Glutamatergic neuron (in vitro differentiated cells): ENCODE data around the gene GTPBP2. TPM values are rescaled to one million over a fixed set of nuclear protein-coding genes. Genes with fewer than 3 reads are reported as not detected.
"Not testable (repeated sequence)": the region's sequence is repeated elsewhere in the genome, so short reads cannot be mapped to it uniquely, and the experiment has no call there.

Experiments
- DNase-seq: peaks from one replicate; pipeline ENCODE4 v3.0.0; 2022
- H3K27ac Mint-ChIP-seq: one replicate; pipeline ENCODE4 v1.8.0; 2020; ENCODE audit warnings: mild to moderate bottlenecking, mixed read lengths, inconsistent platforms; ENCODE audit not compliant: unreplicated experiment
- H3K27me3 Mint-ChIP-seq: one replicate; pipeline ENCODE4 v1.8.0; 2020; ENCODE audit warnings: mild to moderate bottlenecking, moderate library complexity, mixed read lengths, inconsistent platforms; ENCODE audit not compliant: unreplicated experiment
- H3K36me3 Mint-ChIP-seq: one replicate; pipeline ENCODE4 v1.8.0; 2020; ENCODE audit warnings: mild to moderate bottlenecking, mixed read lengths, inconsistent platforms; ENCODE audit not compliant: unreplicated experiment
- H3K4me1 Mint-ChIP-seq: one replicate; pipeline ENCODE4 v1.8.0; 2020; ENCODE audit warnings: mild to moderate bottlenecking, low read depth, mixed read lengths, inconsistent platforms; ENCODE audit not compliant: unreplicated experiment
- H3K4me3 Mint-ChIP-seq: one replicate; pipeline ENCODE4 v1.8.0; 2020; ENCODE audit warnings: mild to moderate bottlenecking, mixed read lengths, inconsistent platforms; ENCODE audit not compliant: unreplicated experiment
- H3K9me3 Mint-ChIP-seq: one replicate; pipeline ENCODE4 v1.8.0; 2020; ENCODE audit warnings: mild to moderate bottlenecking, moderate library complexity, mixed read lengths, inconsistent platforms; ENCODE audit not compliant: unreplicated experiment
- CTCF ChIP-seq: fragments of 200-600 bp; sonication (generic); IDR thresholded peaks from one replicate; pipeline ENCODE4 v1.5.0; 2021; ENCODE audit not compliant: partially characterized antibody, unreplicated experiment
- total RNA-seq: library from RNA; stranded (reverse); fragmentation: NEBNext Ultra II Directional; extraction: Animal tissue kit (Norgen Biotek cat#: 25700); gene quantifications from one replicate; pipeline ENCODE4 v1.2.1, GENCODE V29; 2021; ENCODE audit not compliant: unreplicated experiment

GTPBP2 gene
- total RNA-seq, 1 donor from 2014 or later, result 114 TPM

GRCh38 chr6:43657221-43657802 is 28.2 kb upstream of the GTPBP2 start:
- Mint-ChIP-seq H3K27ac (no peak overlapping the region), H3K4me3 (no peak overlapping the region), H3K36me3 (peaks cover 6% of the 10 kb centered on the region), H3K9me3 (peaks cover 3% of the 10 kb centered on the region), H3K4me1 (no peaks in the 10 kb centered on the region), H3K27me3 (no peaks in the 10 kb centered on the region)
- no peak for TF ChIP-seq CTCF
- no peak for DNase-seq

DNA sequence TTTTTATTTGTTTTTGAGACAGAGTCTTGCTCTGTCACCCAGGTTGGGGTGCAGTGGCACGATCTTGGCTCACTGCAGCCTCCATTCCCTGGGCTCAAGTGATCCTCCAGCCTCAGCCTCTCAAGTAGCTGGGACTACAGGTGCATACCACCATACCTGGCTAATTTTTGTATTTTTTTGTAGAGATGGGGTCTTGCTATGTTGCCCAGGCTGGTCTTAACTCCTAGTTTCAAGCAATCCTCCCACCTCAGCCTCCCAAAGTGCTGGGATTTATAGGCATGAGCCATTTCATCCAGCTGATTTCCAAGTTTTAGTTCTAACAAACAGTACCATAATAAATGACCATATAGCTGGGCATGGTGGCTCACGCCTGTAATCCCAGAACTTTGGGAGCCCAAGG is 23.8 kb upstream of the GTPBP2 start:
- H3K27me3 Mint-ChIP-seq, H3K4me1 Mint-ChIP-seq, H3K27ac Mint-ChIP-seq, H3K4me3 Mint-ChIP-seq, DNase-seq, H3K36me3 Mint-ChIP-seq, H3K9me3 Mint-ChIP-seq: not testable (repeated sequence)

DNA sequence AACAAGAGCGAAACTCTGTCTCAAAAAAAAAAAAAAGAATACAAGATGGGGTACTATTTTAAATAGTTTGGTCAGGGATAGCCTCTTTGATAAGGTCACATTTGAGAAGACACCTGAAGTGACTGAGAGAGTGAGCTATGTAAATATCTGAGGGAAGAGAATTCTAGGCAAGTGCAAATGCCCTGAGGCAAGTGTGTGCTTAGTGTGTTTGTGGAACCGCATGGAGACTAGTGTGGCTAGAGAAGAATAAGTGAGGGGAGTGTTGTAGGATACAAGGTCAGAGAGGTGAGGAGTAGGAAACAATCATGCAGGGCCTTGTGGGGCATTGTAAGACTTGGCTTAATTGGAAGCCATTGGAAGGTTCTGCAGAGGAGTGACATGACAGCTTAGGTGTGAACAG is 19.2 kb upstream of the GTPBP2 start:
- no peak for DNase-seq
- H3K36me3 Mint-ChIP-seq, result no peaks in the 10 kb centered on the region
- no peaks in the 10 kb centered on the region for H3K4me1 Mint-ChIP-seq
- peaks cover 5% of the 10 kb centered on the region for H3K27me3 Mint-ChIP-seq
- H3K4me3 Mint-ChIP-seq, result no peak overlapping the region
- no peak for TF ChIP-seq CTCF
- no peak overlapping the region for H3K27ac Mint-ChIP-seq
- peaks cover 11% of the 10 kb centered on the region for H3K9me3 Mint-ChIP-seq

- Mint-ChIP-seq H3K36me3 (no peaks in the 10 kb centered on the region), H3K27me3 (peaks cover 5% of the 10 kb centered on the region), H3K27ac (no peak overlapping the region), H3K4me3 (no peak overlapping the region), H3K9me3 (peaks cover 11% of the 10 kb centered on the region), H3K4me1 (no peaks in the 10 kb centered on the region)
- no peak for DNase-seq
- TF ChIP-seq CTCF, result no peak
Measured at GRCh38 chr6:43647613-43648012, 18.5 kb upstream of the GTPBP2 start.

DNA sequence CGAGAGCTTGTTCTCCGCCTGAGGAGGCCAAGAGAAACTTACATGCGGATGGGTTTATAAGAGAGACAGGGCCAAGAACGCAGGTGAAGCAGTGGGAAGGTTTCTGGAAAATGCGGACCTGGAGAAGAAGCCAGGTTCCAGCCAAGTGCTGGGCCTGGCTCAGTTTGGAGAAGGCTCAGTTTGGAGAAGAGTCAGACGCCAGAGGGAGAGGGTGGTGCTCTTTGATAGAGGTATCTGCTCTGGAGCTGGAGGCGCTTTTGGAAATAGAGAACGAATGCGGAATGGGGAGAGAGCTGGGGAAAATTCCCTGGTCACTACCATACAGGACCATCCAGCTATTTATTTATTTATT is 16.5 kb upstream of the GTPBP2 start:
- Mint-ChIP-seq H3K4me1 (no peaks in the 10 kb centered on the region), H3K4me3 (peak overlapping the region; percentile 79), H3K36me3 (no peaks in the 10 kb centered on the region), H3K27ac (no peak overlapping the region), H3K27me3 (peaks cover 5% of the 10 kb centered on the region), H3K9me3 (peaks cover 11% of the 10 kb centered on the region)
- DNase-seq, result no peak
- no peak for TF ChIP-seq CTCF
